ENCODE results near the gene TSPAN9. TPM values are rescaled to one million over a fixed set of nuclear protein-coding genes. Genes with fewer than 3 reads are reported as not detected.

TSPAN9 gene
- total RNA-seq, 2 donors from 2014 or later = 0.65 to 2.7 TPM

GRCh38 chr12:3214526-3215365 is 137.6 kb downstream of the TSPAN9 start:
- H3K9me3 Mint-ChIP-seq = no peaks in the 10 kb centered on the region
- H3K27ac Mint-ChIP-seq = no peak overlapping the region
- no peaks in the 10 kb centered on the region for H3K36me3 Mint-ChIP-seq (ENCODE audit: low read depth)

GRCh38 chr12:3215410-3215975 is 138.3 kb downstream of the TSPAN9 start:
- no peak for ATAC-seq (replicated peaks)
- peaks cover 8% of the 10 kb centered on the region for H3K27me3 Mint-ChIP-seq
- no peak overlapping the region for H3K4me3 Mint-ChIP-seq
- no peaks in the 10 kb centered on the region for H3K4me1 Mint-ChIP-seq
- H3K9me3 Mint-ChIP-seq = no peaks in the 10 kb centered on the region
- H3K36me3 Mint-ChIP-seq (ENCODE audit: low read depth) = no peaks in the 10 kb centered on the region
- H3K27ac Mint-ChIP-seq = no peak overlapping the region

More at GRCh38 chr12:3214526-3215365, 137.6 kb downstream of the TSPAN9 start:
- H3K4me1 Mint-ChIP-seq = no peaks in the 10 kb centered on the region
- no peak overlapping the region for H3K4me3 Mint-ChIP-seq
- ATAC-seq (replicated peaks) = no peak
- peaks cover 8% of the 10 kb centered on the region for H3K27me3 Mint-ChIP-seq

- no peak overlapping the region for H3K4me3 Mint-ChIP-seq
- no peak overlapping the region for H3K27ac Mint-ChIP-seq
- peaks cover 8% of the 10 kb centered on the region for H3K27me3 Mint-ChIP-seq
- H3K4me1 Mint-ChIP-seq = no peaks in the 10 kb centered on the region
- ATAC-seq (replicated peaks) = no peak
- H3K36me3 Mint-ChIP-seq (ENCODE audit: low read depth) = no peaks in the 10 kb centered on the region
- H3K9me3 Mint-ChIP-seq = no peaks in the 10 kb centered on the region
Observed at GRCh38 chr12:3216097-3216496, 138.9 kb downstream of the TSPAN9 start.

- ATAC-seq (replicated peaks) = no peak
- H3K4me1 Mint-ChIP-seq = no peaks in the 10 kb centered on the region
- no peaks in the 10 kb centered on the region for H3K9me3 Mint-ChIP-seq
- no peak overlapping the region for H3K4me3 Mint-ChIP-seq
- H3K27ac Mint-ChIP-seq = no peak overlapping the region
- H3K27me3 Mint-ChIP-seq = peaks cover 8% of the 10 kb centered on the region
- no peaks in the 10 kb centered on the region for H3K36me3 Mint-ChIP-seq (ENCODE audit: low read depth)
Observed at GRCh38 chr12:3216726-3217682, 139.8 kb downstream of the TSPAN9 start.

GRCh38 chr12:3217683-3218079 is 140.5 kb downstream of the TSPAN9 start:
- Mint-ChIP-seq H3K27me3 (peaks cover 5% of the 10 kb centered on the region), H3K36me3 (ENCODE audit: low read depth) (no peaks in the 10 kb centered on the region), H3K9me3 (no peaks in the 10 kb centered on the region), H3K4me3 (no peak overlapping the region), H3K27ac (no peak overlapping the region), H3K4me1 (no peaks in the 10 kb centered on the region)
- ATAC-seq (replicated peaks) = peak; percentile 24

DNA sequence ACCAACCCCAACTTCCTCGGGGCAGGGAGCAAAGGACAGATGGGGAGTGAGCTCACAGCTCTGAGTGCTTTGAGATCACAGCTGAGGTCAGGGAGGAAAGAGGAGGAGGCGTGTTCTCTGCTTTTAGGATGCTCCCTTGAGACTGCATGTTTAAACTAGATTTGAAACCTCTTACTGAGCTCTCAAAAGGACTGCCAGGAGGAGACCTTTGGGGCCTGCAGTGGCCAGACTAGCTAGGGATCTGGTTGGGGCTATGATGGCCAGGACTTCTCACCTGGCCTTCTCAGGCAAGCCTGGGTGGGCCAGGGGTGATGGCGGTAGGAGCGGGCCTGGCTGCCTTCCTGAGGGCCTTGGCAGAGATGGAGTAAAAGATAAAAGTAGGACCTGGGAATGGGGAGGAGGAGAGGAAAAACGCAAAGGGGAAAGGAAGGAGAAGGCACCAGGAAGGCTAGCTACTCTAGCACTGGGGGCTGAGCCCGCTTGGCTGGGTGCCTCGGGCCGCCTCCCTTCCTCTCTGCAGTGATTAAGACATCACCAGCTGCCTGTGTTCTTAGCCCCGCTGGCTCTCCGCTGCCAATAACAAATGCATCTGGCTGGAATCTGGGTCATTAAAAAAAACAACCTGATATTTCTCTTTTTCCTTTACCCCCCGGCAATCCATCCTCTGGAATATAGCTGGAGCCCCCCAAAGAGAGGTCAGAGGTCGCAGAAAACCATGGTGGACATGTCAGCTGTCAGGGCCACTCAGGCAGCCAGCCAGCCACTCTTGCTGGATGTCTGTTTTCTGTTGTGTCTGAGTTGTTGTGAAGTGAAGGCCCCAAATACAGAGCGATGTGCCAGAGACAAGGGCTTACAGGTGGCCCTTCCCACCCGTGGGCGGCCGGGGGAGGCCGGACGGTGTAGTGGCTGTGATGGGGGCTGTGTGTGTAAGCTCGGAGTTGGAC is 141.3 kb downstream of the TSPAN9 start:
- no peak overlapping the region for H3K27ac Mint-ChIP-seq
- no peak for ATAC-seq (replicated peaks)
- H3K4me3 Mint-ChIP-seq = no peak overlapping the region
- no peaks in the 10 kb centered on the region for H3K36me3 Mint-ChIP-seq (ENCODE audit: low read depth)
- no peaks in the 10 kb centered on the region for H3K4me1 Mint-ChIP-seq
- peaks cover 4% of the 10 kb centered on the region for H3K27me3 Mint-ChIP-seq
- no peaks in the 10 kb centered on the region for H3K9me3 Mint-ChIP-seq

DNA sequence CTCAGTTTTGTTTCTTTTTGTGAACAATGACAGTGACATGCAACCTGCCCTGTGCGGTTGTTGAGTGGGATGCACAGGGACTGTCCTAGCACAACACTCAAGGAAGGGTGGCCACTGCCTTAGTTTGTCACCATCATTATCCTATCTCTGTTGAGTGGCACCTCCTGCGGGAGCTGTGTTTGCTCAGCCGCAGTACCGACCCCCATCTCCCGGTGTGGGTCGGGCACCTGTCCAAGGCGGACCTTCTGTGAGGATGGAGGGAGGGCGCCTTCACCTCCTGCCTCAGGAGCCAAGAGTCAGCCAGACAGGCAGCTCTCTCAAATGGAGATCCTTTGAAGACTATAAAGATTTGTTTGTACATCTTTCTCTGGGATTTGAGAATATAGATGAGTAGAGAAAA is 142.1 kb downstream of the TSPAN9 start:
- no peak for ATAC-seq (replicated peaks)
- no peak overlapping the region for H3K27ac Mint-ChIP-seq
- H3K4me3 Mint-ChIP-seq = no peak overlapping the region
- no peaks in the 10 kb centered on the region for H3K4me1 Mint-ChIP-seq
- H3K27me3 Mint-ChIP-seq = peaks cover 3% of the 10 kb centered on the region
- H3K36me3 Mint-ChIP-seq (ENCODE audit: low read depth) = no peaks in the 10 kb centered on the region
- H3K9me3 Mint-ChIP-seq = no peaks in the 10 kb centered on the region

GRCh38 chr12:3220382-3221321 is 143.5 kb downstream of the TSPAN9 start:
- H3K27ac Mint-ChIP-seq = no peak overlapping the region
- no peaks in the 10 kb centered on the region for H3K36me3 Mint-ChIP-seq (ENCODE audit: low read depth)
- no peaks in the 10 kb centered on the region for H3K9me3 Mint-ChIP-seq
- ATAC-seq (replicated peaks) = no peak
- H3K27me3 Mint-ChIP-seq = peaks cover 3% of the 10 kb centered on the region
- H3K4me1 Mint-ChIP-seq = no peaks in the 10 kb centered on the region
- no peak overlapping the region for H3K4me3 Mint-ChIP-seq

GRCh38 chr12:3222306-3222705 is 145.1 kb downstream of the TSPAN9 start:
- peaks cover 3% of the 10 kb centered on the region for H3K27me3 Mint-ChIP-seq
- no peak overlapping the region for H3K4me3 Mint-ChIP-seq
- ATAC-seq (replicated peaks) = no peak
- no peak overlapping the region for H3K27ac Mint-ChIP-seq
- no peaks in the 10 kb centered on the region for H3K36me3 Mint-ChIP-seq (ENCODE audit: low read depth)
- no peaks in the 10 kb centered on the region for H3K9me3 Mint-ChIP-seq
- no peaks in the 10 kb centered on the region for H3K4me1 Mint-ChIP-seq

DNA sequence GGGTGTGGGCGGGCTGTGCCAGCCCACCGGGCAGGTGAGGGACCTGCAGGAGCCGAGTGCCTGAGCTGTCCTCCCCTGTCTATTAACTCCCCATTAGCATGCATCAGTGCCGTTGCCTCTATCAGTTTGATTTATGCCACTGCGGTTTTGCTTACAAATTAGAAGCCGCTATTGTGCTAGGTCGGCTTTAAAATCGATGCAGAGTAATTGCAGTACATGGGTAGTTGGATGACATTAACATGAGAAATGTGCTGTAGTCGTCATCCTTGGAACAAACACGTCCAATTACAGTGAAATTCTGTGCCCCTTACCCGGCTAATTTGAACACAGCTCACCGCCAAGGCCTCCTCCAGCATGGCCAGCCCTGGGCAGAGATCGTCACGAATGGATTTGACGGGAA is 145.8 kb downstream of the TSPAN9 start:
- Mint-ChIP-seq H3K4me1 (no peaks in the 10 kb centered on the region), H3K27ac (no peak overlapping the region), H3K27me3 (peaks cover 3% of the 10 kb centered on the region), H3K4me3 (no peak overlapping the region), H3K9me3 (no peaks in the 10 kb centered on the region), H3K36me3 (ENCODE audit: low read depth) (no peaks in the 10 kb centered on the region)
- ATAC-seq (replicated peaks) = no peak

GRCh38 chr12:3223601-3224529 is 146.7 kb downstream of the TSPAN9 start:
- no peaks in the 10 kb centered on the region for H3K9me3 Mint-ChIP-seq
- no peak for ATAC-seq (replicated peaks)
- no peak overlapping the region for H3K4me3 Mint-ChIP-seq
- H3K27ac Mint-ChIP-seq = no peak overlapping the region
- no peaks in the 10 kb centered on the region for H3K4me1 Mint-ChIP-seq
- peaks cover 3% of the 10 kb centered on the region for H3K27me3 Mint-ChIP-seq
- H3K36me3 Mint-ChIP-seq (ENCODE audit: low read depth) = no peaks in the 10 kb centered on the region

DNA sequence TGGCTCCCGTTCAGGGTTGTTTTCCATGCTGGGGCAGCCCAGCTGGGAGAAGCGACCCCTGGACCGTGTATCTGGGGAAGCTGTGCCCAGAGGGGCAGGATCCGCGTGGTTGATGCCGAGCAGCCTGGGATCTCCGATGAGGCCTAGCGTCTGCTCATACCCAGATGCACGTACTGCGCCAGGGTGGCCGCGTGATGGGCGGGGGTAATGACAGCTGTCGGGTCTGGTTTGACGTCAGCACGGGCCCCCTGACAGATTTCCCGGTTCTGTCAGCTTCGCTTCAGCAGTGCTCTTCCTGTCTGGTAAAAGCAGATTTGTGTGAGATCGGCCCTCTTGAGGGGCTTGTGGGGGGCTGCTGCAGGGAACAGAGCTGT is 147.3 kb downstream of the TSPAN9 start:
- no peaks in the 10 kb centered on the region for H3K4me1 Mint-ChIP-seq
- H3K4me3 Mint-ChIP-seq = no peak overlapping the region
- ATAC-seq (replicated peaks) = no peak
- peaks cover 6% of the 10 kb centered on the region for H3K27me3 Mint-ChIP-seq
- no peaks in the 10 kb centered on the region for H3K9me3 Mint-ChIP-seq
- no peak overlapping the region for H3K27ac Mint-ChIP-seq
- H3K36me3 Mint-ChIP-seq (ENCODE audit: low read depth) = no peaks in the 10 kb centered on the region

All from activated T-helper 17 cell treated with anti-CD3 and anti-CD28 coated beads, Interleukin-2, amount 50 U/mL, for 72 hours (primary cell).